Measurements from ENCODE around the gene ASB8.

DNA sequence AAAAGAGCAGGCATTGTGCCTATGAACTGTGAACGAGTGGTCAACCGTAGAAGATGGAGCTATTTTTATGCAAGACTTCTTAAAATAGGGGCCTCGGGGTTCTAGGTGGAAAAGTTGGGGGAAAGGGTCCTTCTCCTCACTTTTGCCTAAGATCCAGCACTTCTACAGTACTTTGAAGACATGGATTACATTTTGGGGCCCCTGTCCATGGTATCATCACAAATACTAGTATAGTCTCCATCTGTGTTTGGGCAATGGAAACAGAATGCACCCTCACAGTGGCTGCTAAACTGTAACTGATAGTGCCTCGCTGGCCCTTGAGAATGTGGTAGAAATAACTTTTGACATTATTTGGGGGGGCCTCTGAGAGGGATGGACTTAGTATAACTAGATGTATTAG is 20.7 kb upstream of the ASB8 start:
- TF ChIP-seq EP300 (IDR thresholded peaks at IDR 0.05; ENCODE audit: borderline replicate concordance), result no peak
- peak; percentile 64; the same call in 1 of the 2 replicates for TF ChIP-seq REST (IDR thresholded peaks at IDR 0.05; ENCODE audit: low read depth)
- TF ChIP-seq TEAD4 (IDR thresholded peaks at IDR 0.05), result no peak
- no peak for TF ChIP-seq CREB1 (IDR thresholded peaks at IDR 0.05; ENCODE audit: low read depth)
- TF ChIP-seq YY1 (IDR thresholded peaks at IDR 0.05; ENCODE audit: low read depth), result no peak
- no peak for TF ChIP-seq MAX (IDR thresholded peaks at IDR 0.05)
- no peak for TF ChIP-seq NFIC (IDR thresholded peaks at IDR 0.05)
- TF ChIP-seq ZBTB7A (IDR thresholded peaks at IDR 0.05; ENCODE audit: low read depth), result no peak
- TF ChIP-seq TAF1 (IDR thresholded peaks at IDR 0.05; ENCODE audit: low read depth), result no peak
- no peak for TF ChIP-seq USF1 (IDR thresholded peaks at IDR 0.05)
- no peak for TF ChIP-seq RAD21 (IDR thresholded peaks at IDR 0.05; ENCODE audit: low read depth)
- no peak for TF ChIP-seq EGR1 (IDR thresholded peaks at IDR 0.05)
- TF ChIP-seq CEBPB (IDR thresholded peaks at IDR 0.05), result no peak
- TF ChIP-seq TCF12 (IDR thresholded peaks at IDR 0.05; ENCODE audit: low read depth), result no peak

All from Ishikawa (cell line).